Measurements from ENCODE around the gene CCDC171.
"Not testable (repeated sequence)": the region's sequence is repeated elsewhere in the genome, so short reads cannot be mapped to it uniquely, and the experiment has no call there.

Gene CCDC171

GRCh38 chr9:15570769-15571168, 17.9 kb downstream of the CCDC171 start:
- DNase-seq (ENCODE audit: low read depth) = no peak

DNA sequence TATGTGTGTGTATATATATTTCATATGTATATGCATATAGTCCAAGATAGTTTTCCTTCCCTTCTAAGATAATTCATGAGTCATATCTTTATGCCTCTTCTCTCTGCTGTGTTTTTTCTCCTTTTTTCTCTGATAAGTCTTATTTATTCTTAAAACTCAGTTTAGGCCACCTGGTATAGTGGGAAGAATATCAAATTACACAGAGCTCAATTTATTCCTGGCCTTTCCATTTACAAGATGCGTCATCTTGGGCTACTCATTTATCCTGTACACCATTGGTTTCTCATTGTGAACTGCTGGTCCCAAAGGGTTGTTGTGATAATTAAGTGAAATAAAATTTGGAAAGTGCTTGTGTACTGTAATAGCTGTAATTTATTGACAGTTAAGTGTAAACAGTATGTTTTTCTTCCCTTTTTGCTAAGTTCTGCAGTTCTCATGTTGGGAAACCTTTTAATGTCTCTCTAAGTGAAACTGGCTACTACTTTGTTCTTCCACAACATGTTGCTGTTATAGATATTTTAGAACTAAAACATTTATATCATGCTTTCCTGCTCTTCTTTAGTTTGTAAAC, 19.4 kb downstream of the CCDC171 start:
- no peak for DNase-seq (ENCODE audit: low read depth)

- no peak for DNase-seq (ENCODE audit: low read depth)
Observed at GRCh38 chr9:15576350-15577050, 23.7 kb downstream of the CCDC171 start.

DNA sequence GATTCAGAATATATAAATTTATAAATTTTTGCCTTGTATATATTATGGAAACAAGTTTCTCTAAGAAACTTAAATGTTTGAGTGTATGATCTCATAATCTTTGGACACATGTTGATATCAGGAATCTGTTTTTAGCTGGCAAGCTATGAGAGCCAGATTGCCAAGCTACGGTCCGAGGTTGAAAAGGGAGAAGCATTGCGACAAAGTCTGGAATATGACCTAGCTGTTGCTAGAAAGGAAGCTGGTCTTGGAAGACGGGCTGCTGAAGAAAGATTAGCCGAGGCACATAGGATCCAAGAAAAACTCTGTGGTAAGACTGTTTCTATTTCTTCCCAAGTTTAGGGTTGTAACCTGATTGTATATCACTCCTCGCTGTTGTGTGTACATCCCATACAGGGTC, 25.9 kb downstream of the CCDC171 start:
- no peak for DNase-seq (ENCODE audit: low read depth)

DNA sequence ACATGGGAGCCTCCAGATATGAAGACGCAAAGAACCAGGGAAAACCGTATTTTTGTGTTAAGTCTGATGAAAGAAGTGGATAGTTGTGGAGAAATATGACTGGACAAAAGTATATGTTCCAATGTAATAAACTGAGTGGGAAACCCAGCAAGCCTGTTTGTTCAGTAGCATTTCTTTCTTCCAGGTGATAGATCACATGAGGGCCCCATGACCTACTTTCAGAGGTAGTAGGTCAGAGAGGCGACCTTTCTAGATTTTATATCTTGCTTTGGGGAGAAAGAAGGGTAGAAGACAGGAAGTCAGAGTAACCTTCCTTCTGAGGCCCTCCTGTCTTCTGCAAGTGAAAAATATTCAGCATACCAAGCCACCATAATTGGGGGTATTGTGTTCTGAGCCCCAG, 31.5 kb downstream of the CCDC171 start:
- no peak for DNase-seq (ENCODE audit: low read depth)

- DNase-seq (ENCODE audit: low read depth) = no peak
Observed at GRCh38 chr9:15592317-15592716, 39.5 kb downstream of the CCDC171 start.

GRCh38 chr9:15592940-15593339, 40.1 kb downstream of the CCDC171 start:
- DNase-seq (ENCODE audit: low read depth) = not testable (repeated sequence)

- DNase-seq (ENCODE audit: low read depth) = not testable (repeated sequence)
Observed at GRCh38 chr9:15600666-15601330, 48.0 kb downstream of the CCDC171 start.

GRCh38 chr9:15606643-15607472, 54.0 kb downstream of the CCDC171 start:
- no peak for DNase-seq (ENCODE audit: low read depth)

DNA sequence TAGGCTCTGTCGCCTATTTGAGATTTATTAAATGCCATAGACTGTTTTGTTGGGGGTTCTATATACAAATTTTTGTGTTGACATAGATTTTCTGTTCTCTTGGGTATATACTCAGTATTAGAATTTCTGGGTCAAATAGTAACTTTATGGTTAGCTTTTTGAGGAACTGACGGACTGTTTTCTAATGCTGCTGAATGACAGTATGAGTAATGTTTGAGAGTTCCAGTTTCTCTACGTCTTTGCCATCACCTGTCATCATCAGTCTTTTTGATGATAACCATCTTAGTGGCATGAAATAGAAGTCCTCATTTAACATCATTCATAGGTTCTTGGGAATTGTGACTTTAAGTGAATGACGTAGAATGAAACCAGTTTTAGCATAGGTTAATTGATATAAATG, 60.1 kb downstream of the CCDC171 start:
- no peak for DNase-seq (ENCODE audit: low read depth)

- no peak for DNase-seq (ENCODE audit: low read depth)
Observed at GRCh38 chr9:15617782-15618181, 64.9 kb downstream of the CCDC171 start.

GRCh38 chr9:15618540-15619331, 65.9 kb downstream of the CCDC171 start:
- no peak for DNase-seq (ENCODE audit: low read depth)

DNA sequence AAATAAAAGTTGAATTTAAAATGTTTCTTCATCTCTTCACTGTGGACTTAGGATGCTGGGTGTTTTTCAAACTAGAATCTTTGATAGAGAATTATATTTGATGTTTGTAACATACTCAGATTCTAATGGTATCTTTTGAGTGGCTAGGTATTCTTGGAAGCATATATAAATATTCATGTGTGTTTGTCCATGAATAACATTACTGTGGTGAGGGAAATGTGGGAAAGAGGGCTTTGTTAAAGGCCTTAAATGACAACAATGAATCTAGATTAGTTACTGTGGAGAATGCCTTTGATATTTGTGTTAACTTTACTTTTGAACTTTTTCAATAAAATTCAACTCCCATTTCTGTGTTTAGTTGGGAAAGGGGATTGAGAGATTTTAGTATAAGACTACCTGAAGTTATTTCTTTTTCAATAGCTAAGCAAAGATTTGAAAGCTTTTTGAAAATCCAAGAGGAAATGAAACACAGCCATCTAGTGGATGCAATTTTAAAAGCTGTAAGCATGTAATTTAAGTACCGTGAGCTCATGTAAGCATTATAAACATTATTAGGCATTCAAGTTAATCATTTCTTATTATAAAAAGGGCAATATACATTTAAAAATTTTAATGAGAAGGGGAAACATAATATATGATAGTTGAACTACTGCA, 69.6 kb downstream of the CCDC171 start:
- no peak for DNase-seq (ENCODE audit: low read depth)

DNA sequence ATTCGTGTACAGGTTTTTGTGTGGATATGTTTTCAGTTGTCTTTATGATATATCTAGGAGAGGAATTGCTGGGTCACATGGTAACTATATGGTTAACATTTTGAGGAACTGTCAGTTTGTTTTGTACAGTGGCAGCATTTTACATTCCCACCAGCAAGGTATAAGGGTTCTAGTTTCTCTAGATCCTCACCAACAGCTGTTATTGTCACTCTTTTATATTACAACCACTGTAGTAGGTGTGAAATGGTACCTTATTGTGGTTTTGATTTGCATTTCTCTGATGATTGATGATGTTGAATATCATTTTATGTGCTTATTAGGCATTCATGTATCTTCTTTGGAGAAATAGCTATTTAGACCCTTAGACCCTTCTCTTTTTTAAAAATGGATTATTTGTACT, 82.9 kb downstream of the CCDC171 start:
- no peak for DNase-seq (ENCODE audit: low read depth)

DNA sequence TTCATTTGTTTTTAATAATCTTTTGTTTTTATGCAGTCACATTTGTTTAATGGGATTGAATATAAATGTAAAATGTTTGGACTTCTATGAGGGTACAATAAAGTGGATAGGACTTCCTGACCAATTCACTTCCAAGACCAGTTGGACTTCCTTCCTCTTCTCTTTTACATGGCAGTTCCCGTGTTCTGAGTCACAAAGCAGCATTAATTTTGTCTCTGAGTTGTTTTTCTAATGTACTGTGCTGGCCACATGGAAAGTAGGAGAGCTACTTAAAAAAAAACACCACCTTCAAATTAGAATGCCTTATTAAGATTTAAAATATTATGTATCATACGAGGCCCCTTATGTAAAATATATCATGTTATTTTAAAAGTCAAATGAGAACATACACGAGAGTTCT, 87.3 kb downstream of the CCDC171 start:
- no peak for DNase-seq (ENCODE audit: low read depth)

- no peak for DNase-seq (ENCODE audit: low read depth)
Observed at GRCh38 chr9:15641291-15641690, 88.4 kb downstream of the CCDC171 start.

- no peak for DNase-seq (ENCODE audit: low read depth)
Observed at GRCh38 chr9:15642369-15642962, 89.6 kb downstream of the CCDC171 start.

GRCh38 chr9:15670246-15670645, 117.4 kb downstream of the CCDC171 start:
- DNase-seq (ENCODE audit: low read depth) = no peak

DNA sequence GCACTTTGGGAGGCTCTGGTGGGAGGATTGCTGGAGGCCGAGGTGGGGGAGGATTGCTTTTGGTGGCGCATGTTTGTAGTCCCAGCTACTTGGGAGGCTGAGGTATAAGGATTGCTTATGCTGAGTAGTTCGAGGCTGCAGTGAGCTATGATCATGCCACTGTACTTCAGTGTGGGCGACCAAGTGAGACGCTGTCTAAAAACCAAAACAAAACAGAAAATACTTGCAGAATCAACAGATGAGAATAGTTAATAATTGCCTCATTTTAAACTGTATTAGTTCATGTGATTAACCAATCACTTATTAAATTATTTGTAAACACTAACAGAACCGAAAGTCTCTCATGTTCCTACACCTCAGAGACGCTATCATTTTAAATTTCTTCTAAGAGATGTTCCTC, 118.1 kb downstream of the CCDC171 start:
- no peak for DNase-seq (ENCODE audit: low read depth)

- no peak for DNase-seq (ENCODE audit: low read depth)
Observed at GRCh38 chr9:15693701-15694100, 140.9 kb downstream of the CCDC171 start.

DNA sequence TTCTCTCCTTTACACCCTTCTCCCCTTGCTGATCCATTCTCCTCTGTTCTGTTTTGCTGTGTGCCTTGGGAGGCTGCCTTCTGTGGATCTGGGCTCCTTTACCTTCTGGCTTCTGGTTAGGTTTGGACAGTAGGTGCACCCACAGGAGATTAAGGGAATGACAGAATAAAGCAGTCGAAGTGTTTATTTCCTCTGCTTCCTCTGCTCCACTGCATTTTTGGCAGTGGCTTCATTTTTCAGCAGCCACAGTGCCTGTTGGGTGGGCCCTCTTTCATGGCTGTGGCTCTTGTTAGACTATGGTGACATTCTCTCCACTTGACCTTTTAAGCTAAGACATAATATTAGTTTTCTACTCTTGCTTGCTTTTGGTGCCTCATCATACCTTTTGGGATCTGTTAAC, 144.1 kb downstream of the CCDC171 start:
- no peak for DNase-seq (ENCODE audit: low read depth)
